ENCODE results near the gene SOCS6. TPM values are rescaled to one million over a fixed set of nuclear protein-coding genes. Genes with fewer than 3 reads are reported as not detected.

The SOCS6 gene
- total and polyA plus RNA-seq, 4 donors: 5.9 to 21.4 (median 12.5) TPM

DNA sequence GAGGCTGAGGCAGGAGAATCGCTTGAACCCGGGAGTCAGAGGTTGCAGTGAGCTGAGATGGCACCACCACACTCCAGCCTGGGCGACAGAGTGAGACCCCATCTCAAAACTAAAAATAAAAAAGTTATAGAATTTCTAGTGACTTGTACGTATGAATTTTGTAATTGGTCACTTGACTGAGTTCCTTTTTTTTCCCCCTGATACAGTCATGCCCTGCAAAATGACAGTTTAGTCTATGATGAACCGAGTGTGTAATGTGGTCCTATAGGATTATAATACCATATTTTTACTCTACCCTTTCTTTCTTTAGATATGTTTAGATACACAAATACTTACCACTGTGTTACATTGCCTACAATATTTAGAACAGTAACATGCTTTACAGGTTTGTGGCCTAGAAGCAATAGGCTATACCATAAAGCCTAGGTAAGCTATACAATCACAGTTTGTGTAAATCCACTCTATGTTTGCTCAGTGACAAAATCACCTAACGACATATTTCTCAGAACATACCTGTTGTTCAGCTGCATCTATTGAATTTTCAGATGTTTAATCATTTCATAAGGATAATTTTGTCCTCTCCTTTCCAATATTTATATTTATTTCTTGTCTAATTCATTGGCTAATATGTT lies 25.4 kb downstream of the SOCS6 start:
- Histone ChIP-seq H3K4me3 (no peak overlapping the region), H3K4me1 (ENCODE audit: control insufficient read depth in 5 of 5, insufficient read depth in 5 of 5, low read length in 5 of 5) (no peaks in the 10 kb centered on the region), H3K9ac (ENCODE audit: insufficient read depth in 1 of 2, low read length in 2 of 2) (no peak overlapping the region), H3K36me3 (ENCODE audit: control insufficient read depth in 4 of 4, insufficient read depth in 4 of 4, low read length in 4 of 4) (no peaks in the 10 kb centered on the region), H3K9me3 (ENCODE audit: control insufficient read depth in 4 of 4, insufficient read depth in 3 of 4, low read length in 3 of 4) (no peaks in the 10 kb centered on the region), H3K27me3 (ENCODE audit: control insufficient read depth in 3 of 3, insufficient read depth in 3 of 3, low read length in 2 of 3) (no peaks in the 10 kb centered on the region), H3K27ac (ENCODE audit: low read depth in 1 of 2, low read length in 1 of 2) (no peak overlapping the region)
- 76 to 83% methylated on average over 6 of the region's 6 CpGs for WGBS, 2 donors
- no peak for ATAC-seq (ENCODE audit: insufficient read depth, low FRiP score)
- TF ChIP-seq, protein P1, sequence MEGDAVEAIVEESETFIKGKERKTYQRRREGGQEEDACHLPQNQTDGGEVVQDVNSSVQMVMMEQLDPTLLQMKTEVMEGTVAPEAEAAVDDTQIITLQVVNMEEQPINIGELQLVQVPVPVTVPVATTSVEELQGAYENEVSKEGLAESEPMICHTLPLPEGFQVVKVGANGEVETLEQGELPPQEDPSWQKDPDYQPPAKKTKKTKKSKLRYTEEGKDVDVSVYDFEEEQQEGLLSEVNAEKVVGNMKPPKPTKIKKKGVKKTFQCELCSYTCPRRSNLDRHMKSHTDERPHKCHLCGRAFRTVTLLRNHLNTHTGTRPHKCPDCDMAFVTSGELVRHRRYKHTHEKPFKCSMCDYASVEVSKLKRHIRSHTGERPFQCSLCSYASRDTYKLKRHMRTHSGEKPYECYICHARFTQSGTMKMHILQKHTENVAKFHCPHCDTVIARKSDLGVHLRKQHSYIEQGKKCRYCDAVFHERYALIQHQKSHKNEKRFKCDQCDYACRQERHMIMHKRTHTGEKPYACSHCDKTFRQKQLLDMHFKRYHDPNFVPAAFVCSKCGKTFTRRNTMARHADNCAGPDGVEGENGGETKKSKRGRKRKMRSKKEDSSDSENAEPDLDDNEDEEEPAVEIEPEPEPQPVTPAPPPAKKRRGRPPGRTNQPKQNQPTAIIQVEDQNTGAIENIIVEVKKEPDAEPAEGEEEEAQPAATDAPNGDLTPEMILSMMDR (IDR thresholded peaks at IDR 0.05; ENCODE audit: control extremely low read depth, extremely low read depth): no peak
- no peak for DNase-seq

DNA sequence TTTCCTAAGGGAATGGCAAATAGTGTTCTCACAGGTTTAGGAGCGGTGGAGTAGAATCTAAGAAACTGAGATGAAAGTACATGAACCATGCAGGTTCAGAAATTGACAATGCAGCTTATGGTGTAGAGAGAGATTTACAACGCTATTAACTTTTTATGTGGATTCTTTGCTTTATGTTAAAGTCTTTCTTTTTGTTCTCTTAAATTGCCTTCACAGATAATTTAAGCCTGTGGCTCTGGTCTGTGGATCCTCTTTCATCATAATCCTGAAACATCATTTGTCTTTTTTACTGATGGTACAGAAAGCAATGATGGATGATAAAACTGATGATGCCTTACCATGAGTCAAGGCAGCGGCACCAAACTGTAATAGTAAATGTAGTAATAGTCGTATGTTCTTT lies 30.3 kb downstream of the SOCS6 start:
- no peaks in the 10 kb centered on the region for H3K36me3 ChIP-seq (ENCODE audit: control insufficient read depth in 4 of 4, insufficient read depth in 4 of 4, low read length in 4 of 4)
- H3K4me3 ChIP-seq: no peak overlapping the region
- DNase-seq (no peak), ATAC-seq (ENCODE audit: insufficient read depth, low FRiP score) (no peak)
- no peak overlapping the region for H3K9ac ChIP-seq (ENCODE audit: insufficient read depth in 1 of 2, low read length in 2 of 2)
- TF ChIP-seq, protein P1 (IDR thresholded peaks at IDR 0.05; ENCODE audit: control extremely low read depth, extremely low read depth): no peak
- peaks cover 0 to 3% (median 0%) of the 10 kb centered on the region in 5 donors for H3K4me1 ChIP-seq (ENCODE audit: control insufficient read depth in 5 of 5, insufficient read depth in 5 of 5, low read length in 5 of 5)
- WGBS, 2 donors: 95 to 97% methylated on average over 4 of the region's 4 CpGs
- no peaks in the 10 kb centered on the region for H3K27me3 ChIP-seq (ENCODE audit: control insufficient read depth in 3 of 3, insufficient read depth in 3 of 3, low read length in 2 of 3)
- H3K27ac ChIP-seq (ENCODE audit: low read depth in 1 of 2, low read length in 1 of 2): no peak overlapping the region
- H3K9me3 ChIP-seq (ENCODE audit: control insufficient read depth in 4 of 4, insufficient read depth in 3 of 4, low read length in 3 of 4): no peaks in the 10 kb centered on the region

DNA sequence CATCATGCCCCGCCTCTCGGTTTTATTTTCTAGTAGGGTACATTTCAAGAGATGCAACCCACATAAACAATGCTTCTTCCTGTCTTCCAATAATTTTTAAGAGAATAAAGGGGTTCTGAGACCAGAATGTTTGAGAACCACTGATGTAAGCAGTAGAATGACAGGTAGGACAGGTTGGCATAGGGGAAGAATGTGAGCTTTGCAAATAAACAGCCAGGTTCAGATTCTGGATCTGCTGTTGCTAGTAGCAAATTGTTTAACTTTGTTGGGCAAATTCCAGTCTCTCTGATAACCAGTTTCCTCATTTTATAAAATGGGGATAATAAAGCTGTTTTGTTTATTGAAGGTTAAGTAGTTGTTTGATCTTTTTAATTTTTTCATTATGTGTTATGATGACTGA lies 32.8 kb downstream of the SOCS6 start:
- 96 to 98% methylated on average over 2 of the region's 2 CpGs for WGBS, 2 donors
- Histone ChIP-seq H3K36me3 (ENCODE audit: control insufficient read depth in 4 of 4, insufficient read depth in 4 of 4, low read length in 4 of 4) (peaks cover 12 to 13% (median 13%) of the 10 kb centered on the region in 4 donors), H3K9me3 (ENCODE audit: control insufficient read depth in 4 of 4, insufficient read depth in 3 of 4, low read length in 3 of 4) (peaks cover 0 to 4% (median 0%) of the 10 kb centered on the region in 4 donors), H3K27me3 (ENCODE audit: control insufficient read depth in 3 of 3, insufficient read depth in 3 of 3, low read length in 2 of 3) (no peaks in the 10 kb centered on the region), H3K9ac (ENCODE audit: insufficient read depth in 1 of 2, low read length in 2 of 2) (no peak overlapping the region), H3K4me3 (no peak overlapping the region), H3K27ac (ENCODE audit: low read depth in 1 of 2, low read length in 1 of 2) (no peak overlapping the region), H3K4me1 (ENCODE audit: control insufficient read depth in 5 of 5, insufficient read depth in 5 of 5, low read length in 5 of 5) (peaks cover 0 to 3% (median 0%) of the 10 kb centered on the region in 5 donors)
- ATAC-seq (ENCODE audit: insufficient read depth, low FRiP score): no peak
- TF ChIP-seq, protein P1 (IDR thresholded peaks at IDR 0.05; ENCODE audit: control extremely low read depth, extremely low read depth): no peak
- DNase-seq: no peak

DNA sequence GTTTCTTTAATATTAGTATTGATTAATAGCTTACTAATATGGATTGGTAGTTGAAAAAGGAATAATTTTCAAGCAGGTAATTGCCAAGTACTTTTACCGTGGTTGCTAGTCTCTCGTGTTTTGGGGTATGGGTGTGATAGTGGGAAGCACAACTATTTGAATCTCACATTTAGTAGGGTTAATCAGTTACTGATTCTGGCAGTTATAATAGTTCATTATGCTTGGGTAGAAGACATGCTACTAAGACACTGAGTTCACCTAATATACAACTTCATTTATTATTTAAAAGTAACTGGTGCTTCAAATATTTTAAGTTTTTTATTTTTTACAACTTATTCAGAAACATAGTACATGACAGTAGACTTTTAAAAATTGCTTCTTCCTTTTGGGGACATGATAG lies 33.5 kb downstream of the SOCS6 start:
- 82 to 85% methylated on average over 2 of the region's 2 CpGs for WGBS, 2 donors
- peaks cover 0 to 3% (median 0%) of the 10 kb centered on the region in 5 donors for H3K4me1 ChIP-seq (ENCODE audit: control insufficient read depth in 5 of 5, insufficient read depth in 5 of 5, low read length in 5 of 5)
- H3K27me3 ChIP-seq (ENCODE audit: control insufficient read depth in 3 of 3, insufficient read depth in 3 of 3, low read length in 2 of 3): no peaks in the 10 kb centered on the region
- TF ChIP-seq, protein P1 (IDR thresholded peaks at IDR 0.05; ENCODE audit: control extremely low read depth, extremely low read depth): no peak
- H3K9me3 ChIP-seq (ENCODE audit: control insufficient read depth in 4 of 4, insufficient read depth in 3 of 4, low read length in 3 of 4): peaks cover 0 to 4% (median 0%) of the 10 kb centered on the region in 4 donors
- H3K27ac ChIP-seq (ENCODE audit: low read depth in 1 of 2, low read length in 1 of 2): no peak overlapping the region
- H3K4me3 ChIP-seq: no peak overlapping the region
- ATAC-seq (ENCODE audit: insufficient read depth, low FRiP score): no peak
- H3K9ac ChIP-seq (ENCODE audit: insufficient read depth in 1 of 2, low read length in 2 of 2): no peak overlapping the region
- peaks cover 12 to 13% (median 13%) of the 10 kb centered on the region in 4 donors for H3K36me3 ChIP-seq (ENCODE audit: control insufficient read depth in 4 of 4, insufficient read depth in 4 of 4, low read length in 4 of 4)
- DNase-seq: no peak
